Caco-2 (cell line): Measurements from ENCODE around the gene APOBEC3G. TPM values are rescaled to one million over a fixed set of nuclear protein-coding genes. Genes with fewer than 3 reads are reported as not detected.
"Not testable (repeated sequence)": the region's sequence is repeated elsewhere in the genome, so short reads cannot be mapped to it uniquely, and the experiment has no call there.

Source experiments
- Bru-seq: library from RNA; stranded (reverse); fragments of 400-500 nt; gene quantifications from one replicate; lab custom pipeline; 2021; lab: Mats Ljungman, UMichigan
- BruChase-seq, 2 experiments: library from RNA; stranded (reverse); fragments of 400-500 nt; gene quantifications; one replicate each; lab custom pipeline; 2021; lab: Mats Ljungman, UMichigan
- BruUV-seq: library from RNA; stranded (reverse); fragments of 400-500 nt; replicated peaks from 2 replicates; lab custom pipeline; 2021; lab: Mats Ljungman, UMichigan
- CTCF ChIA-PET: fragments of 300-600 bp; sonication (Branson Sonifier 250); formaldehyde crosslinking; loops from one replicate; lab custom pipeline; 2022; ENCODE audit warnings: antibody characterized with exemption; lab: Charles Lee
- POLR2A ChIA-PET: fragments of 300-600 bp; sonication (Branson Sonifier 250); formaldehyde crosslinking; loops from one replicate; lab custom pipeline; 2022; ENCODE audit warnings: antibody characterized with exemption; lab: Charles Lee
- DNase-seq, 2 experiments: peaks; one replicate each; pipeline versions ENCODE4 v3.0.0 to v3.0.0-alpha.2; 2020 to 2022
- H3K27me3 ChIP-seq: replicated peaks from 2 replicates; pipeline ENCODE4 v1.6.0; 2011; ENCODE audit warnings: low read length; ENCODE audit not compliant: control insufficient read depth, insufficient read depth
- H3K36me3 ChIP-seq: 2 replicates; pipeline ENCODE4 v1.5.1; 2011; ENCODE audit warnings: low read length; ENCODE audit not compliant: control insufficient read depth, insufficient read depth
- H3K4me1 ChIP-seq: fragments of 250-450 bp; sonication (Bioruptor Pico); 2 replicates; pipeline ENCODE4 v1.5.1; 2020; ENCODE audit warnings: mild to moderate bottlenecking
- H3K4me3 ChIP-seq: 2 replicates; pipeline ENCODE4 v1.5.1; 2011; ENCODE audit warnings: low read depth, mild to moderate bottlenecking, control low read depth, low read length
- H3K9me3 ChIP-seq: fragments of 250-450 bp; sonication (Bioruptor Pico); 2 replicates; pipeline ENCODE4 v1.5.1; 2020; ENCODE audit warnings: mild to moderate bottlenecking, moderate library complexity
- H3K27ac Mint-ChIP-seq: one replicate; pipeline ENCODE4 v1.8.0; 2022; ENCODE audit warnings: mixed read lengths; ENCODE audit not compliant: unreplicated experiment
- H3K27me3 Mint-ChIP-seq: one replicate; pipeline ENCODE4 v1.8.0; 2022; ENCODE audit warnings: mixed read lengths; ENCODE audit not compliant: insufficient read depth, unreplicated experiment
- H3K36me3 Mint-ChIP-seq: one replicate; pipeline ENCODE4 v1.8.0; 2022; ENCODE audit warnings: mild to moderate bottlenecking, mixed read lengths; ENCODE audit not compliant: insufficient read depth, unreplicated experiment
- H3K4me1 Mint-ChIP-seq: one replicate; pipeline ENCODE4 v1.8.0; 2022; ENCODE audit warnings: low read depth, mixed read lengths; ENCODE audit not compliant: unreplicated experiment
- H3K4me3 Mint-ChIP-seq: one replicate; pipeline ENCODE4 v1.8.0; 2022; ENCODE audit warnings: mild to moderate bottlenecking, moderate library complexity, mixed read lengths; ENCODE audit not compliant: unreplicated experiment
- H3K9me3 Mint-ChIP-seq: one replicate; pipeline ENCODE4 v1.8.0; 2022; ENCODE audit warnings: mixed read lengths; ENCODE audit not compliant: unreplicated experiment
- intact Hi-C: fragments of 100-400 bp; cut with micrococcal nuclease; formaldehyde crosslinking; loops from one replicate; pipeline ENCODE4 v1.10.0; 2022; ENCODE audit not compliant: unreplicated experiment
- long read RNA-seq: library from polyadenylated mRNA; stranded (forward); transcript quantifications from one replicate; pipeline ENCODE4 v2.0.0, GENCODE V29; 2022
- total RNA-seq: library from RNA; stranded (reverse); gene quantifications from 2 replicates; pipeline ENCODE4 v1.2.3, GENCODE V29; 2022
- TF ChIP-seq, protein P1 (sequence below), 2 experiments: fragments of 200-600 bp in 1 of 2; IDR thresholded peaks; 1 replicate in 1 of 2; 2 replicates in 1 of 2; pipeline versions ENCODE4 v1.5.1 to v1.8.0; 2011 to 2022; ENCODE audit warnings: antibody characterized with exemption in 1 of 2, control low read depth in 1 of 2, inconsistent platforms in 1 of 2, low read depth in 1 of 2, low read length in 1 of 2, mild to moderate bottlenecking in 1 of 2, moderate library complexity in 1 of 2; ENCODE audit not compliant: insufficient read depth in 1 of 2, severe bottlenecking in 1 of 2, unreplicated experiment in 1 of 2

APOBEC3G gene
- total RNA-seq (0.73 and 1.0 TPM in 2 replicates), Bru-seq, nascent RNA (not detected), BruChase-seq, experiment 1, labeled RNA remaining after a 2-hour chase (not detected), BruChase-seq, experiment 2, labeled RNA remaining after a 6-hour chase (not detected)
- long read RNA-seq: 0 reads

DNA sequence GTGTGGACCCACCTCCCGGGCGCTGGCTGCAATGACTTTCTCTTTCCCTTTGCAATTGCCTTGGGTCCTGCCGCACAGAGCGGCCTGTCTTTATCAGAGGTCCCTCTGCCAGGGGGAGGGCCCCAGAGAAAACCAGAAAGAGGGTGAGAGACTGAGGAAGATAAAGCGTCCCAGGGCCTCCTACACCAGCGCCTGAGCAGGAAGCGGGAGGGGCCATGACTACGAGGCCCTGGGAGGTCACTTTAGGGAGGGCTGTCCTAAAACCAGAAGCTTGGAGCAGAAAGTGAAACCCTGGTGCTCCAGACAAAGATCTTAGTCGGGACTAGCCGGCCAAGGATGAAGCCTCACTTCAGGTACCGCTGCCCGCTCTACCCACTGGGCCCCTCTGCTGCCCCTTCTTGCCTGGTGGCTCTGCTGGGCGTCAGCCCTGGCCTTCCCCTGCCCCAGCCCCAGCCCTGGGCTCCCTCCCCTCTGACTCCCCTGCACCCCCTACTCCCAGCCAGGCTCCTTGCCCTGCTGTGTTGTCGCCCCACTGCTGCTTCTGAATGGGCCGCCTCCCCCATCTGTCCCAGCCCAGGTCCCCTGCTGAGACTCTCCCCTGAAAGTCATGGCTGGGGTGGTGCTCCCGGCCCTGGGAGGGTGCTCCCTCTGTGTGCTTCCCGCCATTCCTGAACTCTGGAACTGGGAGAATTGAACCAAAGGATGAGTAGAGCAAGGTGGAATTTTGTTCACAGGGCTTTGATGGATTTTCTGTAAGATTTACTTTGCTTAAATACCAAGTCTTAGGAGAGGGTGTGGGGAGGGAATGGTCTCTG lies at the start of gene APOBEC3G:
Gene APOBEC3G (plus strand): TSS at position 250 of the 815 bp plus-strand sequence. CDS start 87 bp downstream, at position 337.
- BruUV-seq, POLR2A ChIA-PET, H3K4me1 ChIP-seq, H3K27me3 ChIP-seq, H3K36me3 Mint-ChIP-seq, H3K4me1 Mint-ChIP-seq, intact Hi-C loops, H3K4me3 Mint-ChIP-seq, H3K9me3 ChIP-seq, CTCF ChIA-PET, H3K9me3 Mint-ChIP-seq, H3K27me3 Mint-ChIP-seq, H3K27ac Mint-ChIP-seq, H3K36me3 ChIP-seq, H3K4me3 ChIP-seq, DNase-seq: not testable (repeated sequence)

DNA sequence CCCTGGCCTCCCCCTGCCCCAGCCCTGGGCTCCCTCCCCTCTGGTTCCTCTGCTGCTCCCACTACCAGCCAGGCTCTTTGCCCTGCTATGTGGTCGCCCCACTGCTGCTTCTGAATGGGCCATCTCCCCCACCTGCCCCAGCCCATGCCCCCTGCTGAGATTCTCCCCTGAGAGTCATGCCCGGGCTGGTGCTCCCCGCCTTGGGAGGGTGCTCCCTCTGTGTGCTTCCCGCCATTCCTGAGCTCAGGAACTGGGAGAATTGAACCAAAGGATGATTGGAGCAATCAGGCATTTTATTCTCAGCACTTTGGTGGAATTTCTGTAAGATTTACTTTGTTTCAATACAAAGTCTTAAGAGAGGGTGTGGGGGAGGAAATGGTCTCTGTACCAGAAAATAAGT lies 49.4 kb upstream of the APOBEC3G start:
- TF ChIP-seq, protein P1, sequence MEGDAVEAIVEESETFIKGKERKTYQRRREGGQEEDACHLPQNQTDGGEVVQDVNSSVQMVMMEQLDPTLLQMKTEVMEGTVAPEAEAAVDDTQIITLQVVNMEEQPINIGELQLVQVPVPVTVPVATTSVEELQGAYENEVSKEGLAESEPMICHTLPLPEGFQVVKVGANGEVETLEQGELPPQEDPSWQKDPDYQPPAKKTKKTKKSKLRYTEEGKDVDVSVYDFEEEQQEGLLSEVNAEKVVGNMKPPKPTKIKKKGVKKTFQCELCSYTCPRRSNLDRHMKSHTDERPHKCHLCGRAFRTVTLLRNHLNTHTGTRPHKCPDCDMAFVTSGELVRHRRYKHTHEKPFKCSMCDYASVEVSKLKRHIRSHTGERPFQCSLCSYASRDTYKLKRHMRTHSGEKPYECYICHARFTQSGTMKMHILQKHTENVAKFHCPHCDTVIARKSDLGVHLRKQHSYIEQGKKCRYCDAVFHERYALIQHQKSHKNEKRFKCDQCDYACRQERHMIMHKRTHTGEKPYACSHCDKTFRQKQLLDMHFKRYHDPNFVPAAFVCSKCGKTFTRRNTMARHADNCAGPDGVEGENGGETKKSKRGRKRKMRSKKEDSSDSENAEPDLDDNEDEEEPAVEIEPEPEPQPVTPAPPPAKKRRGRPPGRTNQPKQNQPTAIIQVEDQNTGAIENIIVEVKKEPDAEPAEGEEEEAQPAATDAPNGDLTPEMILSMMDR (IDR thresholded peaks at IDR 0.05; ENCODE audit: insufficient read depth in 1 of 2, low read depth in 1 of 2, low read length in 1 of 2, severe bottlenecking in 1 of 2, unreplicated experiment in 1 of 2): no peak
- H3K27me3 Mint-ChIP-seq: no peaks in the 10 kb centered on the region
- no peak for DNase-seq
- POLR2A ChIA-PET: no interaction called here
- Histone ChIP-seq H3K36me3 (no peaks in the 10 kb centered on the region), H3K4me1 (no peaks in the 10 kb centered on the region), H3K4me3 (no peak overlapping the region), H3K9me3 (no peaks in the 10 kb centered on the region), H3K27me3 (no peaks in the 10 kb centered on the region)
- H3K4me3 Mint-ChIP-seq: no peak overlapping the region
- no peaks in the 10 kb centered on the region for H3K36me3 Mint-ChIP-seq
- no peaks in the 10 kb centered on the region for H3K4me1 Mint-ChIP-seq
- H3K27ac Mint-ChIP-seq: no peak overlapping the region
- CTCF ChIA-PET: interaction anchor here (0.5 kb wide), 1 partner anchor 40 kb away, joined by 3 read pairs; no protein-coding TSS in a partner anchor
- no peaks in the 10 kb centered on the region for H3K9me3 Mint-ChIP-seq
- intact Hi-C loops: no loop called here
- BruUV-seq: no TSS peak

DNA sequence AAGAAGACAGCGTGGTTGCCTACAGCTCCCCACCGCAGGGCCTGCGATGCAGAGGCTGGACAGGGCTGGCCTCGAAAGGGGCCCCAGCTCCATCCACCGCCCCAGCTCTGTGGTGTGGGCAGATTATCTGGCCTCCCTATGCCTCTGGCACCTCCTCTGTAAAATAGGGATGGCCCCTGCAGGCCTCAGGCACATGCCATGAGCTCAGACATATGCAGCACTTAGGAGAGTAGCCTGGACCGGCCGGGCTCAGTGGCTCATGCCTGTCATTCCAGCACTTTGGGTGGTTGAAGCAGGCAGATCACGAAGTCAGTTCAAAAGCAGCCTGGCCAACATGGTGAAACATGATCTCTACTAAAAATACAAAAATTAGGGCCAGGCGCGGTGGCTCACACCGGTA lies 48.8 kb upstream of the APOBEC3G start:
- Mint-ChIP-seq H3K4me1 (no peaks in the 10 kb centered on the region), H3K27ac (no peak overlapping the region), H3K27me3 (no peaks in the 10 kb centered on the region), H3K4me3 (no peak overlapping the region), H3K9me3 (no peaks in the 10 kb centered on the region), H3K36me3 (no peaks in the 10 kb centered on the region)
- TF ChIP-seq, protein P1 (IDR thresholded peaks at IDR 0.05; ENCODE audit: insufficient read depth in 1 of 2, low read depth in 1 of 2, low read length in 1 of 2, severe bottlenecking in 1 of 2, unreplicated experiment in 1 of 2): no peak
- intact Hi-C loops: no loop called here
- POLR2A ChIA-PET: no interaction called here
- BruUV-seq: no TSS peak
- Histone ChIP-seq H3K9me3 (no peaks in the 10 kb centered on the region), H3K4me3 (no peak overlapping the region), H3K4me1 (no peaks in the 10 kb centered on the region), H3K27me3 (no peaks in the 10 kb centered on the region), H3K36me3 (no peaks in the 10 kb centered on the region)
- DNase-seq: no peak
- CTCF ChIA-PET: interaction anchor here (0.5 kb wide), 1 partner anchor 40 kb away, joined by 3 read pairs; no protein-coding TSS in a partner anchor
